Measurements from ENCODE around the gene ANKRD13D. TPM values are rescaled to one million over a fixed set of nuclear protein-coding genes. Genes with fewer than 3 reads are reported as not detected.

Gene ANKRD13D
- total and polyA plus RNA-seq, 11 donors, result 7.6 to 43.6 (median 12.8) TPM

GRCh38 chr11:67301313-67301921, 12.3 kb downstream of the ANKRD13D start:
- H3K9me3 ChIP-seq, result no peaks in the 10 kb centered on the region
- no peak for ATAC-seq
- DNase-seq, result peak in 3 of 5 donors; percentile 19 to 61 (median 24)
- peaks cover 8 to 35% (median 24%) of the 10 kb centered on the region in 12 donors for H3K4me1 ChIP-seq
- 93 to 94% (median 94%) methylated on average over 24 to 28 of the region's 28 CpGs for WGBS, 4 donors
- intact Hi-C loops (cut with DNase I), result loop anchor here in 1 of 10 donors (5.0 kb wide), 1 partner anchor 34 kb away; the partner anchor contains the start of gene GRK2
- H3K27me3 ChIP-seq, result no peaks in the 10 kb centered on the region
- no peak for TF ChIP-seq POLR2A (IDR thresholded peaks at IDR 0.05)
- TF ChIP-seq CTCF (IDR thresholded peaks at IDR 0.05), result no peak
- peak overlapping the region in 4 of 12 donors; percentile 71 to 87 (median 80) for H3K27ac ChIP-seq
- H3K36me3 ChIP-seq, result peaks cover 0 to 57% (median 41%) of the 10 kb centered on the region in 9 donors
- peak overlapping the region in 2 of 12 donors; percentile 94 to 95 for H3K4me3 ChIP-seq

DNA sequence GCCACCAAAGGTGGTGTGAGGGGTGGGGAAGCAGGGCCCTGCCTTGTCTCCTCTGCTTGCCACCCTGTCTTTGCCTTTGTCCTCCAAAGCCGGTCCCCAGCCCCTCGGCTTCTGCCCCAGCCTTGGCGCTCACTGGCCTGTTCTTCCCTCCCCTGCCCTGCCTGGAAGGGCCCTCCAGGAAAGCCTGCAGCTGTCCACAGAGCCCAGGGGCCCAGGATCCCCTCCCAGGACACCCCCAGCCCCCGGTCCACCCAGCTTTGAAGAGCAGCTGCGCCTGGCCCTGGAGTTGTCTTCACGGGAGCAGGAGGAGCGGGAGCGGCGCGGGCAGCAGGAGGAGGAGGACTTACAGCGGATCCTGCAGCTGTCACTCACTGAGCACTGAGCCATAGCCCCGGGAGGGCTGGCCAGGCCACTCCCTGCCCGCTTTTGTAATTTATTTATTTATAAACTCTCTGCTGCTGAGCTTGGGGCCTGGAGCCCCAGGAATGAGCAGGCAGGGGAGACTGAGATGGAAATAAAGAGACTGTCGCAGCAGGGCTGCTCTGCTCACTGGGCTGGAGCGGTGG, 12.9 kb downstream of the ANKRD13D start:
- no peaks in the 10 kb centered on the region for H3K9me3 ChIP-seq
- H3K27me3 ChIP-seq, result no peaks in the 10 kb centered on the region
- DNase-seq (peak; percentile 64 to 82 (median 71)), ATAC-seq (peak; percentile 64 to 85 (median 69))
- H3K27ac ChIP-seq, result peak overlapping the region in 11 of 12 donors; percentile 71 to 89 (median 80)
- peaks cover 0 to 53% (median 35%) of the 10 kb centered on the region in 9 donors for H3K36me3 ChIP-seq
- peaks cover 8 to 35% (median 24%) of the 10 kb centered on the region in 12 donors for H3K4me1 ChIP-seq
- H3K4me3 ChIP-seq, result peak overlapping the region in 11 of 12 donors; percentile 67 to 98 (median 92)
- no peak for TF ChIP-seq POLR2A (IDR thresholded peaks at IDR 0.05)
- no peak for TF ChIP-seq CTCF (IDR thresholded peaks at IDR 0.05)
- 48 to 57% (median 52%) methylated on average over 15 of the region's 15 CpGs for WGBS, 4 donors
- intact Hi-C loops (cut with DNase I), result loop anchor here in 2 of 10 donors (2.0 to 5.0 kb wide), 2 partner anchors 13 to 35 kb away; partner anchors contain the start of genes ANKRD13D (in 1 of the 2) and GRK2 (in 1 of the 2)

- Histone ChIP-seq H3K4me3 (peak overlapping the region; percentile 67 to 98 (median 92)), H3K4me1 (peaks cover 8 to 35% (median 24%) of the 10 kb centered on the region in 12 donors), H3K27ac (peak overlapping the region; percentile 20 to 89 (median 80)), H3K27me3 (no peaks in the 10 kb centered on the region), H3K36me3 (peaks cover 0 to 52% (median 38%) of the 10 kb centered on the region in 9 donors), H3K9me3 (no peaks in the 10 kb centered on the region)
- no peak for TF ChIP-seq CTCF (IDR thresholded peaks at IDR 0.05)
- no peak for TF ChIP-seq POLR2A (IDR thresholded peaks at IDR 0.05)
- ATAC-seq (peak; percentile 9 to 40 (median 28)), DNase-seq (peak in 4 of 5 donors; percentile 39 to 69 (median 47))
- WGBS, 4 donors, result 20 to 45% (median 23%) methylated on average over 6 to 23 of the region's 23 CpGs
- intact Hi-C loops (cut with DNase I), result loop anchor here in 2 of 10 donors (2.0 to 5.0 kb wide), 2 partner anchors 14 to 35 kb away; partner anchors contain the start of genes ANKRD13D (in 1 of the 2) and GRK2 (in 1 of the 2)
Observed at GRCh38 chr11:67302571-67303131, 13.5 kb downstream of the ANKRD13D start.

Data from heart left ventricle (tissue), 16 donors.